Measurements from ENCODE around the gene CST3.
"Not testable (repeated sequence)": the region's sequence is repeated elsewhere in the genome, so short reads cannot be mapped to it uniquely, and the experiment has no call there.

Gene CST3

GRCh38 chr20:23662276-23662870, 24.6 kb upstream of the CST3 start:
- no peak for DNase-seq (ENCODE audit: low read depth)

GRCh38 chr20:23661002-23661429, 23.3 kb upstream of the CST3 start:
- DNase-seq (ENCODE audit: low read depth), result no peak

- no peak for DNase-seq (ENCODE audit: low read depth)
Observed at GRCh38 chr20:23659989-23660837, 22.5 kb upstream of the CST3 start.

- DNase-seq (ENCODE audit: low read depth), result not testable (repeated sequence)
Observed at GRCh38 chr20:23659610-23659988, 21.8 kb upstream of the CST3 start.

GRCh38 chr20:23658989-23659609, 21.3 kb upstream of the CST3 start:
- no peak for DNase-seq (ENCODE audit: low read depth)

GRCh38 chr20:23658336-23658735, 20.6 kb upstream of the CST3 start:
- DNase-seq (ENCODE audit: low read depth), result no peak

- DNase-seq (ENCODE audit: low read depth), result no peak
Observed at GRCh38 chr20:23657202-23657601, 19.4 kb upstream of the CST3 start.

- DNase-seq (ENCODE audit: low read depth), result no peak
Observed at GRCh38 chr20:23656372-23656771, 18.6 kb upstream of the CST3 start.

- no peak for DNase-seq (ENCODE audit: low read depth)
Observed at GRCh38 chr20:23655491-23656211, 17.9 kb upstream of the CST3 start.

- no peak for DNase-seq (ENCODE audit: low read depth)
Observed at GRCh38 chr20:23654717-23655116, 17.0 kb upstream of the CST3 start.

GRCh38 chr20:23654000-23654399, 16.2 kb upstream of the CST3 start:
- no peak for DNase-seq (ENCODE audit: low read depth)

GRCh38 chr20:23653400-23653938, 15.7 kb upstream of the CST3 start:
- no peak for DNase-seq (ENCODE audit: low read depth)

- no peak for DNase-seq (ENCODE audit: low read depth)
Observed at GRCh38 chr20:23652926-23653325, 15.2 kb upstream of the CST3 start.

GRCh38 chr20:23652371-23652770, 14.6 kb upstream of the CST3 start:
- DNase-seq (ENCODE audit: low read depth), result no peak

- no peak for DNase-seq (ENCODE audit: low read depth)
Observed at GRCh38 chr20:23651117-23651516, 13.4 kb upstream of the CST3 start.

GRCh38 chr20:23649830-23650417, 12.2 kb upstream of the CST3 start:
- DNase-seq (ENCODE audit: low read depth), result no peak

GRCh38 chr20:23649242-23649641, 11.5 kb upstream of the CST3 start:
- DNase-seq (ENCODE audit: low read depth), result no peak

- no peak for DNase-seq (ENCODE audit: low read depth)
Observed at GRCh38 chr20:23647346-23647745, 9.6 kb upstream of the CST3 start.

- DNase-seq (ENCODE audit: low read depth), result no peak
Observed at GRCh38 chr20:23646106-23646873, 8.5 kb upstream of the CST3 start.

GRCh38 chr20:23645575-23645974, 7.8 kb upstream of the CST3 start:
- no peak for DNase-seq (ENCODE audit: low read depth)

- no peak for DNase-seq (ENCODE audit: low read depth)
Observed at GRCh38 chr20:23644164-23644563, 6.4 kb upstream of the CST3 start.
